GM18526 (cell line): ENCODE measurements around the gene MYOZ3.

Experiments
- POLR2A ChIP-seq: IDR thresholded peaks from 3 replicates; pipeline ENCODE4 v1.6.1; 2011; ENCODE audit not compliant: insufficient read length; ENCODE audit errors: extremely low read depth

Gene MYOZ3

GRCh38 chr5:150623878-150624216 lies 37.2 kb upstream of the MYOZ3 start:
- no peak for TF ChIP-seq POLR2A

- TF ChIP-seq POLR2A, result no peak
Measured at GRCh38 chr5:150624334-150625163, 36.5 kb upstream of the MYOZ3 start.

- no peak for TF ChIP-seq POLR2A
Measured at GRCh38 chr5:150625164-150625535, 35.9 kb upstream of the MYOZ3 start.

- no peak for TF ChIP-seq POLR2A
Measured at GRCh38 chr5:150625831-150626746, 35.0 kb upstream of the MYOZ3 start.

GRCh38 chr5:150626853-150627276 lies 34.2 kb upstream of the MYOZ3 start:
- no peak for TF ChIP-seq POLR2A

- TF ChIP-seq POLR2A, result no peak
Measured at GRCh38 chr5:150627731-150628545, 33.1 kb upstream of the MYOZ3 start.

GRCh38 chr5:150628936-150629485 lies 32.0 kb upstream of the MYOZ3 start:
- no peak for TF ChIP-seq POLR2A

- TF ChIP-seq POLR2A, result no peak
Measured at GRCh38 chr5:150630016-150630415, 31.0 kb upstream of the MYOZ3 start.

- TF ChIP-seq POLR2A, result no peak
Measured at GRCh38 chr5:150630461-150631325, 30.4 kb upstream of the MYOZ3 start.

- no peak for TF ChIP-seq POLR2A
Measured at GRCh38 chr5:150631326-150631701, 29.7 kb upstream of the MYOZ3 start.

GRCh38 chr5:150632305-150633160 lies 28.5 kb upstream of the MYOZ3 start:
- TF ChIP-seq POLR2A, result no peak

GRCh38 chr5:150633429-150633828 lies 27.6 kb upstream of the MYOZ3 start:
- TF ChIP-seq POLR2A, result no peak

- no peak for TF ChIP-seq POLR2A
Measured at GRCh38 chr5:150636391-150637244, 24.4 kb upstream of the MYOZ3 start.
